Thoracic aorta (tissue), 2 donors: ENCODE results near the gene C9orf50. TPM values are rescaled to one million over a fixed set of nuclear protein-coding genes. Genes with fewer than 3 reads are reported as not detected.

Experiments
- ATAC-seq: fragments of 150-250 bp; one replicate; pipeline ENCODE4 v1.8.0; 2017; ENCODE audit warnings: low read depth; ENCODE audit not compliant: insufficient number of reproducible peaks, low FRiP score
- DNase-seq: peaks from one replicate; pipeline ENCODE4 v3.0.0-alpha.2; 2020; ENCODE audit warnings: low spot score
- H3K27ac ChIP-seq, 2 donors: fragments of 200-600 bp; sonication (generic); 1 replicate in 1 of 2; 2 replicates in 1 of 2; pipeline ENCODE4 v1.5.1; 2016; ENCODE audit warnings: mild to moderate bottlenecking in 2 of 2, moderate library complexity in 2 of 2
- H3K27me3 ChIP-seq: fragments of 200-600 bp; sonication (generic); replicated peaks from 2 replicates; pipeline ENCODE4 v1.6.0; 2016; ENCODE audit warnings: mild to moderate bottlenecking; ENCODE audit not compliant: insufficient read depth
- H3K36me3 ChIP-seq: fragments of 200-600 bp; sonication (generic); one replicate; pipeline ENCODE4 v1.5.1; 2016
- H3K4me1 ChIP-seq, 2 donors: fragments of 200-600 bp; sonication (generic); 1 replicate in 1 of 2; 2 replicates in 1 of 2; pipeline versions ENCODE4 v1.5.1 to v1.6.0; 2016; ENCODE audit warnings: low read depth in 2 of 2, mild to moderate bottlenecking in 1 of 2; ENCODE audit not compliant: control insufficient read depth in 1 of 2
- H3K4me3 ChIP-seq: fragments of 200-600 bp; sonication (generic); 2 replicates; pipeline ENCODE4 v1.5.1; 2016; ENCODE audit warnings: mild to moderate bottlenecking
- H3K9me3 ChIP-seq: fragments of 200-600 bp; sonication (generic); 2 replicates; pipeline ENCODE4 v1.5.1; 2016
- total RNA-seq, 2 donors: library from RNA; depleted of rRNA; stranded (reverse); fragments of >200 nt; gene quantifications; one replicate each; pipeline versions ENCODE4 v1.1.0 to v1.2.3, GENCODE V29; 2016
- TF ChIP-seq, protein P1 (sequence below): fragments of 200-600 bp; sonication (generic); IDR thresholded peaks from one replicate; pipeline ENCODE4 v1.5.1; 2019; ENCODE audit warnings: antibody characterized with exemption

Gene C9orf50
- total RNA-seq, 2 donors from 2014 or later, result not detected

DNA sequence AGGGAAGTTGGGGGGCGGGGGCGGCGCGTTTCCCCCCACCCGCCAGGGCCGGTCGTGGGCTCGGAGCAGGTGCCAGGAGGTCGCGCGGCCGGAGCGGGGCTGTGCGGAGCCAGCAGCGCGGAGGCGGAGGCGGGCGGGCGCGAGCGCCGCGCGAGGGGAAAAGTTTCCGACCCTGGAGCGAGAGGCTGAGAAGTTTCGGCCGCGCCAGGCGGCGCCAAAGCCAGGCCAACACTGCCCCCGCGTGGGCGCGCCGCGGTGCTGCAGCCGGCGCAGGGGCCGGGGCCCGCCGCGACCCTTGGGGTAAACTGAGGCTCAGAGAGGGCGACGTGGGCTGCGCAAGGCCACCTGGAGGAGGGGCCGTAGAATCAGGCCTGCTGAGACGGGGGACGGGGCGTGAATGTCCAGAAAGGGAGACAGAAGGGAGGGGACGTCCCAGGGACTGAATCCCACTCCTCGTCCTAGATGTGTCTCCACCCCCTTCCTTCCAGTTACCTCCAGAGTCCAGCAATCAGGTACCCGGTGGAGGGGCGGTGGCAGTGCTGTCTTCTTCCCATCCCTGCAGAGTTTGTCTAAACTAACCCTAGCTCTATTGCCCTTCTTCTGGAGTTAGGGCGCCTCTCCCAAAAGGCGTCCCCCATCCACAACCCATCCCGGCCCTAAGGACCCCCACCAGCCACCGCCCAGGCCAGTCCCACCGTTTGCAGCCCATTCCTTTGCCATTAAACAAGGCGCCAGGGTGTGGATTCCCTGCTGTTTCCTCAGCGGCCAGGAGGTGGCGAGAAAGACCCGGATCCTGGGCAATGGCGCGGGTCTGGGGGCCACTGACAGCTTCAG lies 10.2 kb downstream of the C9orf50 start:
- DNase-seq (no peak), ATAC-seq (peak; percentile 9)
- Histone ChIP-seq H3K36me3 (no peaks in the 10 kb centered on the region), H3K4me3 (peak overlapping the region; percentile 77), H3K4me1 (peaks cover 26 to 64% of the 10 kb centered on the region in 2 donors), H3K27me3 (no peaks in the 10 kb centered on the region), H3K9me3 (no peaks in the 10 kb centered on the region), H3K27ac (peak overlapping the region; percentile 89 to 96)
- TF ChIP-seq, protein P1, sequence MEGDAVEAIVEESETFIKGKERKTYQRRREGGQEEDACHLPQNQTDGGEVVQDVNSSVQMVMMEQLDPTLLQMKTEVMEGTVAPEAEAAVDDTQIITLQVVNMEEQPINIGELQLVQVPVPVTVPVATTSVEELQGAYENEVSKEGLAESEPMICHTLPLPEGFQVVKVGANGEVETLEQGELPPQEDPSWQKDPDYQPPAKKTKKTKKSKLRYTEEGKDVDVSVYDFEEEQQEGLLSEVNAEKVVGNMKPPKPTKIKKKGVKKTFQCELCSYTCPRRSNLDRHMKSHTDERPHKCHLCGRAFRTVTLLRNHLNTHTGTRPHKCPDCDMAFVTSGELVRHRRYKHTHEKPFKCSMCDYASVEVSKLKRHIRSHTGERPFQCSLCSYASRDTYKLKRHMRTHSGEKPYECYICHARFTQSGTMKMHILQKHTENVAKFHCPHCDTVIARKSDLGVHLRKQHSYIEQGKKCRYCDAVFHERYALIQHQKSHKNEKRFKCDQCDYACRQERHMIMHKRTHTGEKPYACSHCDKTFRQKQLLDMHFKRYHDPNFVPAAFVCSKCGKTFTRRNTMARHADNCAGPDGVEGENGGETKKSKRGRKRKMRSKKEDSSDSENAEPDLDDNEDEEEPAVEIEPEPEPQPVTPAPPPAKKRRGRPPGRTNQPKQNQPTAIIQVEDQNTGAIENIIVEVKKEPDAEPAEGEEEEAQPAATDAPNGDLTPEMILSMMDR, result peak; percentile 90

DNA sequence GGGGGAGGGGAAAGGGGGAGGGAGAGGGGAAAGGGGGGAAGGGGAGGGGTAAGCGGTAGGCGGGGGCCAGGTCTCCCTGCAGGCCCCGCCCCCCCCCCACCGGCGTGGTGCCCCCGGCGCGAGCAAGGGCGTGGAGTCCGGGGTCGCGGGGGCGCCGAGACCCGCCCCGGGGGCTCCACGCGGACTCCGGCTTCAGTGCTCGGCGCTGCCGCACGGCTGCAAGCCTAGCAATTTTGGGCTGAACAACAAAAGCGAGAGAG lies 10.8 kb downstream of the C9orf50 start:
- DNase-seq, result no peak
- TF ChIP-seq, protein P1, result no peak
- H3K27me3 ChIP-seq, result no peaks in the 10 kb centered on the region
- H3K4me3 ChIP-seq, result peak overlapping the region; percentile 77
- H3K4me1 ChIP-seq, result peaks cover 26 to 64% of the 10 kb centered on the region in 2 donors
- no peak for ATAC-seq
- H3K36me3 ChIP-seq, result no peaks in the 10 kb centered on the region
- no peaks in the 10 kb centered on the region for H3K9me3 ChIP-seq
- H3K27ac ChIP-seq, result peak overlapping the region; percentile 89 to 96

DNA sequence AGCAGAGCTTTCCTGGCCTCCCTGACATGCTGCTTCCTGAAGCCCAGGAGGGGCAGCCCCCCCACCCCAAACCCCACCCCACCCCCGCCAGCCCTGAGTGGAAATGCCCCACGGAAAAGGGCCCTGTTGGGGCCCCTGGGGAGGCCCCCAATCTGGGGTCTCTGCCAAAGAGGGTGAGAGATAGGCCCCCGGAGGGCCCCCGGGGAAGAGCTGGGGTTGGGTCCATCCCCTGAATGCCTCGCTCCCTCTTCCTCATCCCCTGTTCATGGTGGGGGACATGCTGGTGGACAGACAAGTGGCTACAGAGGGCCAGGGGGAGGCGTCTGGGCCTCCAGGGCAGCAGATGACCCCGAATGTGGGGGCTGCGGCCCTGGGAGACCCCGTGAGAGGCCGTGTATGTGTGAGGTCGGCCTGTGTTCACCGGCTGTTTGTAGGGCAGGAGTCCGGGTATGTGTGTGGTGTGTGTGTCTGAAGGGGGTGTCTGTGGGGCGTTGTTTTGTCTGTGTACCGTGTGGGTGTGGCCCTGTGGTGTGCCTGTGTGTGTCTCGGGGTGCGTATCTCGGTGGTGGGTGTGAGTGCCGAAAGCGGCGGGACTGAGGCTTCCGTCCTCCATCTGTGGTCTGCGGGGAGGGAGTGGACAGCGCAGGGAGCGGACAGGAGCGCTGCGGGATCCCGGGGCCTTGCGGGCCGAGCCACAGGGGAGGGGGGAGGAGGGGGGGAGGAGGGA lies 11.3 kb downstream of the C9orf50 start:
- ATAC-seq (no peak), DNase-seq (no peak)
- no peaks in the 10 kb centered on the region for H3K36me3 ChIP-seq
- H3K4me1 ChIP-seq, result peaks cover 26 to 64% of the 10 kb centered on the region in 2 donors
- TF ChIP-seq, protein P1, result no peak
- peak overlapping the region; percentile 89 to 96 for H3K27ac ChIP-seq
- no peaks in the 10 kb centered on the region for H3K9me3 ChIP-seq
- H3K4me3 ChIP-seq, result peak overlapping the region; percentile 77
- H3K27me3 ChIP-seq, result no peaks in the 10 kb centered on the region

DNA sequence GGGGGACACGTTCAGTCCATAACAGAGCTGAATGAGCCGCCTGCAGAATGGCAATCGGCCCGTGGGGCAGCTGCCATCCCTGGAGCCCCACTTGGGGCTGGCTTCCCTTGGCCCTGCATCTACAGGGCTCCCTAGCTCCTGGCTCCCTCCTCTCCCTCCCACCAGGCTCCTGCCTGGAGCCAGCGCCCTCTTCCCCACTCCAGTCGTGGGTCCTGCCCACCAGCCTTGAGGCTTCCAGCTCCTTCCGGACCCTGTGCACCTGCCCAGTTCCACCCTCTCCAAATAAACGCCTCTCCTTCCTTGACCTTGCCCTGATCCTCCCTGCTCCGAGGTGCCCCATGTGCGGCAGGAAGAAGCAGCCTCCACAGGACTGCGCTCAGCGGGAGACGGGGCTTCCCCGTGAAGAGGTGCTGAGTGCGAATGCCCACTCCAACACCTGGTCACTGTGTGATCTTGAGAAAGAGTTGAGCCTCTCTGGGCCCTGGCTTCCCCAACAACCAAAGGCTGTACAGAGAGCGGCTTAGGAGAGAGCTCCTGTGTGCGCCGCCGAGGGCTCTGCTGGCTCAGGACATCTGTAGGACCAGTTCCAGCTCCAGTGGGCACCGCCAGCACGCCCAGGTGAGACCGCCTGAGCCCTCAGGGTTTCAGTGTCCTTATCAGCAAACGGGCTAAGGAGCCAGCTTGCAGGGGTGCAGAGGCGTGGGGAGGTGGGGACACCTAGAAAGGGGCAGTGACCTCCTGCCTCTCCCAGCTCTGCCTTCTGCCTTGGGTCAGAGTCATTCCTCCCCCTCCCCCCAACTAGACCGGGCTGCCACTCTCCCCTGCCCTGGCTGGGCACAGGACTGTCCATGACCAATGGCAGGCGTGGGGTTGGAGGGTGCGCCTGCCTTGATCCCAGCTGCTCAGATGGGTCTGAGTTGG lies 12.1 kb downstream of the C9orf50 start:
- Histone ChIP-seq H3K36me3 (no peaks in the 10 kb centered on the region), H3K4me1 (peaks cover 26 to 60% of the 10 kb centered on the region in 2 donors), H3K27me3 (no peaks in the 10 kb centered on the region), H3K27ac (peak overlapping the region; percentile 89 to 96), H3K9me3 (no peaks in the 10 kb centered on the region), H3K4me3 (no peak overlapping the region)
- no peak for ATAC-seq
- DNase-seq, result no peak
- TF ChIP-seq, protein P1, result no peak
